GM23338 (cell line): ENCODE data around the gene EIF4G3. TPM values are rescaled to one million over a fixed set of nuclear protein-coding genes. Genes with fewer than 3 reads are reported as not detected.

Source experiments
- ATAC-seq: fragments of 200-7000 bp; cut with Tn5 transposase; 3 replicates; pipeline ENCODE4 v1.9.1; 2020
- DNase-seq: peaks from one replicate; pipeline ENCODE4 v3.0.0-alpha.2; 2015; ENCODE audit warnings: low spot score
- H2AFZ ChIP-seq: fragments of 200-600 bp; sonication (generic); 2 replicates; pipeline ENCODE4 v1.8.0; 2016; ENCODE audit warnings: antibody characterized with exemption, mild to moderate bottlenecking, moderate library complexity
- H3F3A ChIP-seq: fragments of 200-600 bp; sonication (generic); replicated peaks from 2 replicates; pipeline ENCODE4 v1.8.0; 2017; ENCODE audit warnings: antibody characterized with exemption, mixed run types, low read depth
- H3K27ac ChIP-seq: fragments of 200-600 bp; sonication (generic); 2 replicates; pipeline ENCODE4 v1.6.1; 2016; ENCODE audit warnings: low read depth
- H3K27me3 ChIP-seq: fragments of 200-600 bp; sonication (generic); 2 replicates; pipeline ENCODE4 v1.8.0; 2016; ENCODE audit warnings: mild to moderate bottlenecking, mixed run types, moderate library complexity; ENCODE audit not compliant: insufficient read depth
- H3K36me3 ChIP-seq: fragments of 200-600 bp; sonication (generic); 2 replicates; pipeline ENCODE4 v1.8.0; 2016; ENCODE audit warnings: mild to moderate bottlenecking; ENCODE audit not compliant: insufficient read depth
- H3K4me1 ChIP-seq: fragments of 200-600 bp; sonication (generic); 2 replicates; pipeline ENCODE4 v1.8.0; 2016; ENCODE audit warnings: mild to moderate bottlenecking, moderate library complexity; ENCODE audit not compliant: insufficient read depth
- H3K4me2 ChIP-seq: fragments of 200-600 bp; sonication (generic); 2 replicates; pipeline ENCODE4 v1.7.1; 2017; ENCODE audit warnings: mixed run types
- H3K4me3 ChIP-seq: fragments of 200-600 bp; sonication (generic); 2 replicates; pipeline ENCODE4 v1.6.1; 2016; ENCODE audit warnings: mixed run types
- H3K79me2 ChIP-seq: fragments of 200-600 bp; sonication (generic); replicated peaks from 2 replicates; pipeline ENCODE4 v1.8.0; 2017; ENCODE audit warnings: mild to moderate bottlenecking; ENCODE audit not compliant: insufficient read depth
- H3K9me2 ChIP-seq: fragments of 200-600 bp; sonication (generic); 2 replicates; pipeline ENCODE4 v1.8.0; 2017; ENCODE audit not compliant: insufficient read depth
- H4K20me1 ChIP-seq: fragments of 200-600 bp; sonication (generic); replicated peaks from 2 replicates; pipeline ENCODE4 v1.8.0; 2017; ENCODE audit warnings: mild to moderate bottlenecking; ENCODE audit not compliant: insufficient read depth
- H3K27ac Mint-ChIP-seq: 2 replicates; pipeline ENCODE4 v1.8.0; 2020; ENCODE audit warnings: inconsistent platforms, mild to moderate bottlenecking, moderate library complexity, mixed read lengths
- H3K27me3 Mint-ChIP-seq: 3 replicates; pipeline ENCODE4 v1.8.0; 2022; ENCODE audit warnings: low read depth, mild to moderate bottlenecking, moderate library complexity, mixed read lengths, inconsistent platforms; ENCODE audit not compliant: insufficient read depth, poor library complexity
- H3K36me3 Mint-ChIP-seq: 3 replicates; pipeline ENCODE4 v1.8.0; 2021; ENCODE audit warnings: low read depth, mild to moderate bottlenecking, inconsistent platforms, moderate library complexity, mixed read lengths
- H3K4me1 Mint-ChIP-seq: 3 replicates; pipeline ENCODE4 v1.8.0; 2020; ENCODE audit warnings: mild to moderate bottlenecking, inconsistent platforms, mixed read lengths
- H3K4me3 Mint-ChIP-seq: 3 replicates; pipeline ENCODE4 v1.8.0; 2021; ENCODE audit warnings: moderate library complexity, mild to moderate bottlenecking, inconsistent platforms, mixed read lengths
- H3K9me3 Mint-ChIP-seq: 3 replicates; pipeline ENCODE4 v1.8.0; 2020; ENCODE audit warnings: moderate library complexity, mild to moderate bottlenecking, inconsistent platforms, mixed read lengths
- ETS1 ChIP-seq: IDR thresholded peaks from 2 replicates; pipeline ENCODE4 v1.6.1; 2016; ENCODE audit warnings: antibody characterized with exemption
- EZH2phosphoT487 ChIP-seq: fragments of 200-600 bp; sonication (generic); IDR thresholded peaks from one replicate; pipeline ENCODE4 v1.8.1; 2018; ENCODE audit warnings: antibody characterized with exemption; ENCODE audit not compliant: unreplicated experiment
- JUNB ChIP-seq: IDR thresholded peaks from one replicate; pipeline ENCODE4 v1.6.1; 2016; ENCODE audit warnings: antibody characterized with exemption; ENCODE audit not compliant: unreplicated experiment
- NANOG ChIP-seq: IDR thresholded peaks from 2 replicates; pipeline ENCODE4 v1.6.1; 2016; ENCODE audit warnings: antibody characterized with exemption, borderline replicate concordance
- POLR2AphosphoS5 ChIP-seq: IDR thresholded peaks from 2 replicates; pipeline ENCODE4 v1.6.1; 2016; ENCODE audit warnings: antibody characterized with exemption, low read depth
- REST ChIP-seq: IDR thresholded peaks from one replicate; pipeline ENCODE4 v1.6.1; 2018; ENCODE audit warnings: antibody characterized with exemption; ENCODE audit not compliant: unreplicated experiment
- STAT1 ChIP-seq: IDR thresholded peaks from one replicate; pipeline ENCODE4 v1.6.1; 2016; ENCODE audit warnings: antibody characterized with exemption; ENCODE audit not compliant: unreplicated experiment
- ZNF114 ChIP-seq: fragments of 250-450 bp; sonication (Bioruptor Pico); IDR thresholded peaks from 2 replicates; pipeline ENCODE4 v1.5.0; 2020; ENCODE audit warnings: mild to moderate bottlenecking, moderate library complexity
- polyA plus RNA-seq: library from polyadenylated mRNA; unstranded; fragments of >200 nt; fragmentation: Nextera tagmentation; extraction: Ambion mirVana; gene quantifications from 2 replicates; pipeline ENCODE4 v1.2.1, GENCODE V29; 2016
- total RNA-seq: library from RNA; depleted of rRNA; stranded (reverse); fragments of >200 nt; shearing (Covaris generic); gene quantifications from 2 replicates; pipeline ENCODE4 v1.2.3, GENCODE V29; 2014

EIF4G3 gene
- total and polyA plus RNA-seq, 2 experiments from 2014 or later = 37.9 to 68.1 TPM

GRCh38 chr1:20882837-20883236 lies 293.9 kb downstream of the EIF4G3 start (continued):
- TF ChIP-seq JUNB (no peak), NANOG (no peak), POLR2AphosphoS5 (no peak), REST (no peak), STAT1 (no peak), ETS1 (no peak), EZH2phosphoT487 (no peak), ZNF114 (CRISPR knock-in tag) (no peak)

GRCh38 chr1:20878799-20879198 lies 297.9 kb downstream of the EIF4G3 start:
- Histone ChIP-seq H3K4me2 (no peak overlapping the region), H3K27me3 (no peaks in the 10 kb centered on the region), H2AFZ (no peak overlapping the region), H3K36me3 (peaks cover 5% of the 10 kb centered on the region; the same call in 1 of the 2 replicates), H3K4me3 (no peak overlapping the region), H4K20me1 (no peaks in the 10 kb centered on the region), H3K27ac (no peak overlapping the region), H3K79me2 (no peaks in the 10 kb centered on the region), H3K4me1 (no peaks in the 10 kb centered on the region), H3K9me2 (no peaks in the 10 kb centered on the region), H3F3A (no peaks in the 10 kb centered on the region)
- Mint-ChIP-seq H3K4me3 (no peak overlapping the region), H3K9me3 (no peaks in the 10 kb centered on the region), H3K27me3 (no peaks in the 10 kb centered on the region), H3K4me1 (peaks cover 2% of the 10 kb centered on the region), H3K27ac (no peak overlapping the region), H3K36me3 (peaks cover 19% of the 10 kb centered on the region)
- no peak for TF ChIP-seq STAT1
- no peak for TF ChIP-seq EZH2phosphoT487
- TF ChIP-seq REST = no peak
- no peak for TF ChIP-seq NANOG
- TF ChIP-seq ETS1 = no peak
- no peak for ATAC-seq
- DNase-seq = no peak
